GM19324 (cell line): ENCODE results near the gene KCNK5.

ENCODE experiments used
- ATAC-seq: cut with Tn5 transposase; IDR thresholded peaks from one replicate; pipeline ENCODE4 v1.9.1; 2021; ENCODE audit warnings: mild to moderate bottlenecking, moderate library complexity; ENCODE audit not compliant: unreplicated experiment, low FRiP score

KCNK5 gene

GRCh38 chr6:39200498-39201020 is 28.7 kb downstream of the KCNK5 start:
- no peak for ATAC-seq

GRCh38 chr6:39199976-39200375 is 29.3 kb downstream of the KCNK5 start:
- no peak for ATAC-seq

- no peak for ATAC-seq
These were observed 29.9 kb downstream of the KCNK5 start for GRCh38 chr6:39199231-39199940.

- no peak for ATAC-seq
These were observed 30.7 kb downstream of the KCNK5 start for GRCh38 chr6:39198528-39198927.

GRCh38 chr6:39197922-39198500 is 31.3 kb downstream of the KCNK5 start:
- no peak for ATAC-seq

GRCh38 chr6:39197521-39197920 is 31.8 kb downstream of the KCNK5 start:
- ATAC-seq = no peak

- no peak for ATAC-seq
These were observed 32.6 kb downstream of the KCNK5 start for GRCh38 chr6:39196673-39197091.

GRCh38 chr6:39195792-39196385 is 33.4 kb downstream of the KCNK5 start:
- no peak for ATAC-seq

GRCh38 chr6:39194466-39194865 is 34.8 kb downstream of the KCNK5 start:
- ATAC-seq = no peak

- ATAC-seq = no peak
These were observed 36.0 kb downstream of the KCNK5 start for GRCh38 chr6:39193201-39193791.

GRCh38 chr6:39192736-39193135 is 36.5 kb downstream of the KCNK5 start:
- no peak for ATAC-seq

- no peak for ATAC-seq
These were observed 37.9 kb downstream of the KCNK5 start for GRCh38 chr6:39191236-39191930.

GRCh38 chr6:39190545-39191235 is 38.6 kb downstream of the KCNK5 start:
- no peak for ATAC-seq

- ATAC-seq = no peak
These were observed 39.2 kb downstream of the KCNK5 start for GRCh38 chr6:39189915-39190544.

GRCh38 chr6:39189131-39189530 is 40.1 kb downstream of the KCNK5 start:
- no peak for ATAC-seq

- no peak for ATAC-seq
These were observed 40.7 kb downstream of the KCNK5 start for GRCh38 chr6:39188571-39188970.

GRCh38 chr6:39188098-39188450 is 41.2 kb downstream of the KCNK5 start:
- ATAC-seq = no peak

- ATAC-seq = no peak
These were observed 44.2 kb downstream of the KCNK5 start for GRCh38 chr6:39184906-39185580.

GRCh38 chr6:39182604-39183003 is 46.7 kb downstream of the KCNK5 start:
- ATAC-seq = no peak
